Parathyroid adenoma (tissue), 2 donors: Measurements from ENCODE around the gene TECRL.

Experiments
- H2AFZ ChIP-seq: fragments of 300-600 bp; sonication (generic); one replicate; pipeline ENCODE4 v1.7.0; 2017; ENCODE audit warnings: antibody characterized with exemption, mild to moderate bottlenecking
- H3K27ac ChIP-seq: fragments of 300-600 bp; sonication (generic); one replicate; pipeline ENCODE4 v1.7.0; 2017
- H3K27me3 ChIP-seq: fragments of 300-600 bp; sonication (generic); one replicate; pipeline ENCODE4 v1.7.0; 2017; ENCODE audit warnings: low read length; ENCODE audit not compliant: control insufficient read depth, insufficient read depth
- H3K36me3 ChIP-seq: fragments of 300-600 bp; sonication (generic); one replicate; pipeline ENCODE4 v1.7.0; 2017; ENCODE audit warnings: low read length; ENCODE audit not compliant: control insufficient read depth, insufficient read depth
- H3K4me1 ChIP-seq: fragments of 300-600 bp; sonication (generic); one replicate; pipeline ENCODE4 v1.7.0; 2017; ENCODE audit warnings: control low read depth
- H3K4me2 ChIP-seq: fragments of 300-600 bp; sonication (generic); one replicate; pipeline ENCODE4 v1.7.0; 2017; ENCODE audit warnings: low read length
- H3K4me3 ChIP-seq: fragments of 300-600 bp; sonication (generic); one replicate; pipeline ENCODE4 v1.7.0; 2017; ENCODE audit warnings: low read depth, low read length
- H3K79me2 ChIP-seq: fragments of 300-600 bp; sonication (generic); one replicate; pipeline ENCODE4 v1.7.0; 2017; ENCODE audit warnings: control low read depth
- H3K9ac ChIP-seq: fragments of 300-600 bp; sonication (generic); one replicate; pipeline ENCODE4 v1.7.0; 2017; ENCODE audit warnings: mild to moderate bottlenecking
- H3K9me3 ChIP-seq: fragments of 300-600 bp; sonication (generic); one replicate; pipeline ENCODE4 v1.7.0; 2017; ENCODE audit warnings: low read length; ENCODE audit not compliant: control insufficient read depth
- CTCF ChIP-seq: fragments of 300-600 bp; sonication (generic); IDR thresholded peaks from one replicate; pipeline ENCODE4 v1.7.0; 2017; ENCODE audit warnings: antibody characterized with exemption, mild to moderate bottlenecking
- donor health status: primary hyperparathyroidism.

The TECRL gene

GRCh38 chr4:64230709-64231310 lies 178.4 kb downstream of the TECRL start:
- no peak for TF ChIP-seq CTCF

More at GRCh38 chr4:64230709-64231310, 178.4 kb downstream of the TECRL start:
- Histone ChIP-seq H3K36me3 (no peaks in the 10 kb centered on the region), H3K9me3 (peaks cover 4% of the 10 kb centered on the region), H3K27ac (no peak overlapping the region), H2AFZ (no peak overlapping the region), H3K27me3 (no peaks in the 10 kb centered on the region), H3K4me2 (no peak overlapping the region), H3K79me2 (no peaks in the 10 kb centered on the region), H3K4me1 (no peaks in the 10 kb centered on the region), H3K9ac (no peak overlapping the region), H3K4me3 (no peak overlapping the region)
